ENCODE data around the gene PLK3. TPM values are rescaled to one million over a fixed set of nuclear protein-coding genes. Genes with fewer than 3 reads are reported as not detected.

The PLK3 gene
- total and polyA plus RNA-seq, 12 donors = 4.4 to 51.8 (median 17.1) TPM

GRCh38 chr1:44780583-44781121 lies 19.5 kb upstream of the PLK3 start:
- H3K36me3 ChIP-seq (replicated peaks in 1 of 2) = peaks cover 0 to 48% of the 10 kb centered on the region in 2 donors
- intact Hi-C loops (cut with DNase I) = loop anchor here in 1 of 2 donors (10.0 kb wide), 1 partner anchor 46 kb away; the partner anchor contains the start of genes KIF2C and RNU5D-1
- 93 to 97% (median 94%) methylated on average over 14 of the region's 14 CpGs for WGBS, 4 donors
- no peaks in the 10 kb centered on the region for H3K9me3 ChIP-seq (replicated peaks in 1 of 3)
- DNase-seq = no peak
- H3K4me1 ChIP-seq (replicated peaks in 1 of 2) = peaks cover 28 to 41% of the 10 kb centered on the region in 2 donors
- no peak overlapping the region for H3K27ac ChIP-seq
- no peaks in the 10 kb centered on the region for H3K27me3 ChIP-seq
- no peak overlapping the region for H3K4me3 ChIP-seq
- TF ChIP-seq CTCF (IDR thresholded peaks at IDR 0.05) = no peak
- TF ChIP-seq POLR2A (IDR thresholded peaks at IDR 0.05) = no peak

- TF ChIP-seq CTCF (IDR thresholded peaks at IDR 0.05) = no peak
- TF ChIP-seq POLR2A (IDR thresholded peaks at IDR 0.05) = no peak
- Histone ChIP-seq H3K27ac (peak overlapping the region in 1 of 5 donors; percentile 1), H3K4me1 (replicated peaks in 1 of 2) (peaks cover 11 to 28% of the 10 kb centered on the region in 2 donors), H3K27me3 (no peaks in the 10 kb centered on the region), H3K9me3 (replicated peaks in 1 of 3) (no peaks in the 10 kb centered on the region), H3K36me3 (replicated peaks in 1 of 2) (peaks cover 0 to 27% of the 10 kb centered on the region in 2 donors), H3K4me3 (peak overlapping the region in 2 of 4 donors; percentile 24 to 55)
- peak in 1 of 7 donors; percentile 56 for DNase-seq
- intact Hi-C loops (cut with DNase I) = loop anchor here in 1 of 2 donors (10.0 kb wide), 1 partner anchor 49 kb away; the partner anchor contains the start of genes KIF2C and RNU5D-1
- 45 to 53% (median 48%) methylated on average over 8 of the region's 8 CpGs for WGBS, 4 donors
Measured at GRCh38 chr1:44783697-44784093, 16.5 kb upstream of the PLK3 start.

GRCh38 chr1:44784094-44785028 lies 15.8 kb upstream of the PLK3 start:
- Histone ChIP-seq H3K27ac (peak overlapping the region in 1 of 5 donors; percentile 1), H3K36me3 (replicated peaks in 1 of 2) (peaks cover 0 to 20% of the 10 kb centered on the region in 2 donors), H3K4me3 (peak overlapping the region in 2 of 4 donors; percentile 24 to 55), H3K27me3 (no peaks in the 10 kb centered on the region), H3K9me3 (replicated peaks in 1 of 3) (no peaks in the 10 kb centered on the region), H3K4me1 (replicated peaks in 1 of 2) (peaks cover 11 to 25% of the 10 kb centered on the region in 2 donors)
- DNase-seq = peak in 2 of 7 donors; percentile 33 to 62
- intact Hi-C loops (cut with DNase I) = loop anchor here in 1 of 2 donors (10.0 kb wide), 1 partner anchor 50 kb away; the partner anchor contains the start of genes KIF2C and RNU5D-1
- WGBS, 4 donors = 10 to 80% (median 18%) methylated on average over 3 to 71 of the region's 71 CpGs
- TF ChIP-seq CTCF (IDR thresholded peaks at IDR 0.05) (no peak), POLR2A (IDR thresholded peaks at IDR 0.05) (no peak)

GRCh38 chr1:44785029-44785380 lies 15.2 kb upstream of the PLK3 start:
- 92 to 100% (median 95%) methylated on average over 3 to 6 of the region's 6 CpGs for WGBS, 4 donors
- Histone ChIP-seq H3K4me3 (no peak overlapping the region), H3K4me1 (replicated peaks in 1 of 2) (peaks cover 11 to 25% of the 10 kb centered on the region in 2 donors), H3K36me3 (replicated peaks in 1 of 2) (peaks cover 0 to 14% of the 10 kb centered on the region in 2 donors), H3K27me3 (no peaks in the 10 kb centered on the region), H3K27ac (no peak overlapping the region), H3K9me3 (replicated peaks in 1 of 3) (no peaks in the 10 kb centered on the region)
- no peak for DNase-seq
- TF ChIP-seq CTCF (IDR thresholded peaks at IDR 0.05) = no peak
- TF ChIP-seq POLR2A (IDR thresholded peaks at IDR 0.05) = no peak
- intact Hi-C loops (cut with DNase I) = loop anchor here in 1 of 2 donors (10.0 kb wide), 1 partner anchor 50 kb away; the partner anchor contains the start of genes KIF2C and RNU5D-1

Measured in adrenal gland (tissue), 12 donors.